HG03175 (cell line): ENCODE results near the gene CFAP69.

ENCODE experiments used
- ATAC-seq: cut with Tn5 transposase; IDR thresholded peaks from one replicate; pipeline ENCODE4 v1.9.1; 2021; ENCODE audit warnings: mild to moderate bottlenecking, moderate library complexity; ENCODE audit not compliant: unreplicated experiment

CFAP69 gene

DNA sequence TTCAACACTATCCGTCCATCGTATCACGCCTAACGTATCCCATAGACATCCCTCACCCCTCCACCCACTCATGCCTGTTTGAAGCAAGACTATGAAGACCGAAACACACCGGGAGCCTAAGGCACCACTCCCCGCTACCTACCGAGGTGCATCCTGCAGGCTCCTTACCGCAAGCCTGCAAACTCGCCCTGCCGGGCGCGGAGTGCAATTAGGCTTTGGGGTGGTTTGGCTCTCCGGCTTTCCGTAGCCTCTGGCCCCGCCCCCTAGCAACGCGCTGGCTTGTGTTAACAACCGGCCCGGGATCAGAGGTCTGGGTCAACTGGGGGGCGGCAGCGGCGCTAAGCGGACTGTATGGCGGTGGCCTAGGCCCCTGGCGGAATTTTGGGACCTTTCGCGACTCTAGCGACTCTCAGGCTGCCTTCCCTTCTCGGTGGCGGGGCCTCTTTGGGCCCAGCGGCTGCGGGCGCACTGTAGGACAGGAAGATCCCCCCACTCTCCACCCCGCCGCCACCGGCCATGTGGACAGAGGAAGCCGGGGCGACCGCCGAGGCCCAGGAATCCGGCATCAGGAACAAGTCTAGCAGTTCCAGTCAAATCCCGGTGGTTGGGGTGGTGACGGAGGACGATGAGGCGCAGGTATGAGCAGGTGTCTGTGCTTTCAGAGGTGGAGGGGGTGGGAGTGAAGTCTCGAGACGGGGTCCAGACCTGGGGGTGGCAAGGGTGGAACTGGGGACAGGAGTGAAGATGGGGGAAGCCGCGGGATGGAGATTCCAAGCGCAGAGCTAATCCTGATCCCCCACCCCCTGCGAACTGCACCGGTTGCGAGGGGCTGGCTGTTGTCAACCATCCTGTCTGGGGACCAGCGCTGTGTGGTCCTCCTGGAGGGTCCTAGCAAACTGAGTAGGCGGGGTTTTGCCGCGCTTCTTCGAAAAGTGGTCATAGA, at the start of gene CFAP69:
TSS of gene CFAP69 (plus strand) at position 266 of the 943 bp plus-strand sequence. CDS start at position 517, 251 bp downstream.
- peak; percentile 80 for ATAC-seq

DNA sequence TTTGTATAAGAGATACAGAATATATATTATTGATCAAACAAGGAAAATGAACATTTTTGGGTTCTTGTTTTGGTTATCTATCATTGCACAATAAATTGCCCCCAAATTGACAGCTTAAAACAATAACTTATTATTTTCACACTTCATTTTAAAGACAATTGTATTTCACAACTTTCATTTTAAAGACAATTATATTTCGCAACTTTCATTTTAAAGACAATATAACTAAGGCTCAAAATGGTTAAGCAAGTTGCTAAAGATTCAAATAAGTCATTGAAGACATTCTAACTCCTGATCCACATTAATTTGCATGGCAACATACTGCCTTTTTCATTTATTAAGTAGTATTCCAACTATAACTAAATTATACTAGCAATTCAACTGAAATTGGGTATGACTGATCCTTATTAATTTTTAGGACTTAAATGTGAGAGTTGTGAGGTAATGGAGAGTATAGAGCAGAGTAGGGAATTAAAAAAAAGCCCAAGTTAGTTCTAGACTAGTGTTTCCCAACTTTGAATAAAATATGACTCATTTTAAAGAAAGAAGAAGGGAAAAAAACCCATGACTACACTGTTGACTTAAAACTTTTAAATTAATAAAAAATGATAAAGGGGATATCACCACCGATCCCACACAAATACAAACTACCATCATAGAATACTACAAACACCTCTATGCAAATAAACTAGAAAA, 43.3 kb upstream of the CFAP69 start:
- no peak for ATAC-seq

- no peak for ATAC-seq
Observed at GRCh38 chr7:90207956-90208355, 37.0 kb upstream of the CFAP69 start.

GRCh38 chr7:90209776-90210175, 35.2 kb upstream of the CFAP69 start:
- no peak for ATAC-seq

GRCh38 chr7:90210475-90210874, 34.5 kb upstream of the CFAP69 start:
- ATAC-seq = no peak

DNA sequence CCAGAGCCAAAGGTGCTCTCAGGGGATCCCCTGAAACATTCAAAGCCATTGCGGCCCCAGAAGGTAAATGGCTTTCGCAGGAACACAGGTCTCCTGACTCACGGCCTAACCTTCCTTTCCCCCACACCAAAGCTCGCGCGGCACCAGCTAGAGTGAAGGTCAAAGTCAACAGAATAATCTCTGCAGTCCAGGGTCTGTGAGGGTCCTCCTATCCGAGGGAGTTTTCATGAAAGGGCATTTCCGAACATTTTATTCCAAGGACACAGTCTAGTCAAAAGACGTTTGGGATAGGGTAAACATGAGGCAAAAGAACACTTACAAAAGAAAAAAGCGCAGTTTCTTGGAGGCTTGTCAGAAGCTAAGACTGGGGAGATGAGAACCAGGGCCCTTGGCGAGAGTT, 34.0 kb upstream of the CFAP69 start:
- ATAC-seq = peak; percentile 21

GRCh38 chr7:90211391-90212148, 33.4 kb upstream of the CFAP69 start, which contains the start of gene STEAP2:
TSS of gene STEAP2 (plus strand) at chr7:90211740. CDS start at chr7:90225083, 13,343 bp downstream.
- peak; percentile 91 for ATAC-seq

DNA sequence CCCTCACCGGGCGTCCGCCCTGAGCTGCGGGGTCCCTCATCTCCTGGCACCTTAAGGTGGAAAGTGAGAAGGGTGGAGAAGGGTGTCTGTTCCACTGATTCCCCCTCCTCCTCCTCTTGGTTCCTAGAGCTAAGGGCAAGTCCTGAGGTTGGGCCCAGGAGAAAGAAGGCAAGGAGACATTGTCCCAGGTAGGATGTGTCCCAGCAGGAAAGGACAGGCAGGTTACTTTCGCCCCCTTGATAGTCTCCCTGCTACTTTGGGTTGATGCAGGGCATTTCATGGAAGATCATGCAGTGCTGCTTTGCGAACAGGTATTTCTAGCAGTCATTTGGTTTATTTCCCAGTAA, 32.9 kb upstream of the CFAP69 start:
- no peak for ATAC-seq

DNA sequence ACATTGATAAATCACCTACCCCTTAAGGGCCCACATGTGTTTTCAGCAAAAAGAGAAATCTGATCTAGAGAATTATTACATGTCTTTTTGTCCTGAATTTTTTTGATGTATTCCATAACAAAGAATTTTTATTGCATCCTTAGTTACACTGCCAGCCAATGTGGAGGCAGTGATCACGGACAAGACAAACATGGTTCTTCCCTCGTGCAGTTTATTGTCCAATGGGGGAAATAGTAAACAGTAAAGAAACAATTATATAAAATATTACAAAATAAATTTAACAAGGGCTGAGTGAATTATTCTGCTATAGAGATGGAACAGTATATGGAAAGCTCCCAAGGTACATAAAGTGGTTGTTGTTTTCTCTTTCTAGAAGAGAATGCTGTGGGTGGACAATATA, 31.5 kb upstream of the CFAP69 start:
- no peak for ATAC-seq

- no peak for ATAC-seq
Observed at GRCh38 chr7:90216080-90216674, 28.8 kb upstream of the CFAP69 start.

DNA sequence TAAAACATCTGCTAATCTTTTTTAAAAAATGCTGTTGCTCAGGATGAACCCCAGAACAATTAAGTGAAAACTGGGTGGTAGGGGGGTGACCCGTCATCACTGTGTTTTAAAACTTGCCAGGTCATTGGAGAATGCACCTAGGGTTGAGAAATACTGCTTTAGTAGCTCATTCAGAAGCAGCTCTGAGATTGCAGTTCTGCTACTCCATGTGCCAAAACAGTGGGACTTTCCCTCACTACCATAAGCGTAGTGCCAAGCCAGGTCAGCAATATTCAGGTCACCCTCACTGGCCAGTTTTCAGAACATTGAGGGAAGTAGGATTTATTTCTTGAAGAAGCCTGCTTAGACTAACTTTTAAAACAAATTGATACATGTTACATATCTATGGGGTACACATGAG, 28.2 kb upstream of the CFAP69 start:
- no peak for ATAC-seq

GRCh38 chr7:90222390-90222789, 22.6 kb upstream of the CFAP69 start:
- ATAC-seq = no peak

- ATAC-seq = no peak
Observed at GRCh38 chr7:90222811-90223725, 21.9 kb upstream of the CFAP69 start.

- no peak for ATAC-seq
Observed at GRCh38 chr7:90224195-90224594, 20.8 kb upstream of the CFAP69 start.

- no peak for ATAC-seq
Observed at GRCh38 chr7:90225181-90225580, 19.8 kb upstream of the CFAP69 start.

GRCh38 chr7:90225601-90226000, 19.4 kb upstream of the CFAP69 start:
- ATAC-seq = no peak

DNA sequence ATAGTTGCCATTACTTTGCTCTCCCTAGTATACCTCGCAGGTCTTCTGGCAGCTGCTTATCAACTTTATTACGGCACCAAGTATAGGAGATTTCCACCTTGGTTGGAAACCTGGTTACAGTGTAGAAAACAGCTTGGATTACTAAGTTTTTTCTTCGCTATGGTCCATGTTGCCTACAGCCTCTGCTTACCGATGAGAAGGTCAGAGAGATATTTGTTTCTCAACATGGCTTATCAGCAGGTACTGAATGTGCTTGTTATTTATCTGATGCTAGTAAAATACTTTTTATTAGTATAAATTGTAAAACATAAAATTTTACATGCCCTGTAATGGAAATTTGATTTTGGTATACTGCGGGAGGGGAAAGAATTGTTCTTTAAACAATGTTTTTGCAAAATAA, 17.7 kb upstream of the CFAP69 start:
- no peak for ATAC-seq

DNA sequence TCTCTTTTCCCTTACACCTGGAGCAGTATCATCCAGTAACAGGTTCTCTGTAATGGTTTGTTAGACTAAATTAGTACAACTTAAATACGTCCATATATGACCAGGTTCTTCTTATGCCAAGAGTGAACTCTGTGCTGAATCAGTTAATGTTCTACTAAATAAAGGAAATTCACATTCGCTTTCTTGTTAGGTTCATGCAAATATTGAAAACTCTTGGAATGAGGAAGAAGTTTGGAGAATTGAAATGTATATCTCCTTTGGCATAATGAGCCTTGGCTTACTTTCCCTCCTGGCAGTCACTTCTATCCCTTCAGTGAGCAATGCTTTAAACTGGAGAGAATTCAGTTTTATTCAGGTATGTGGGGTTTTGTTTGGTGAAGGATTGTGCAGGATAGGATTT, 15.3 kb upstream of the CFAP69 start:
- ATAC-seq = no peak

DNA sequence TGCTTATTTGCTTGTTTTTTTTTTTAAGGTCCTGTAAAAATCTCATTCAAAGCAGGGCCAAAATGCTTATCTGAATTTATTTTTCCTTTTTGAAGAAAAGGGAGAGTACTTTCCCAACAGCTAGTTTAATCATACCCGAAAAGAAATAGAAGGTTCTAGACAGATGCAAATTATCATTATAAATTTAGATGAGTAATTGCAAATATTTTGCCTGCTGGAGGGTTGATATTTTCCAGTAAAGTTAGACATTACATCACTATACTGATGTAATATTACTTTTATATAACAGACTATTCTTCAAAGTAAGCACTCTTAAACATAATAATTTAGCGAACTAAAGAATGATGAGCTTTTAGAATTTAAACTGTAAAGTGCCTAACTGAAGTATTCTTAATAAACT, 14.1 kb upstream of the CFAP69 start:
- ATAC-seq = no peak

GRCh38 chr7:90231304-90231703, 13.7 kb upstream of the CFAP69 start:
- ATAC-seq = no peak
